AG04450 (cell line): ENCODE data around the gene NPL. TPM values are rescaled to one million over a fixed set of nuclear protein-coding genes. Genes with fewer than 3 reads are reported as not detected.

ENCODE experiments used
- CTCF ChIA-PET: fragments of 300-600, 350-600 bp; formaldehyde crosslinking; extraction: SDS; loops from one replicate; lab custom pipeline; 2022; ENCODE audit warnings: antibody characterized with exemption, inconsistent platforms; lab: Charles Lee
- POLR2A ChIA-PET: fragments of 350-600 bp; formaldehyde crosslinking; extraction: SDS; loops from one replicate; lab custom pipeline; 2021; ENCODE audit warnings: antibody characterized with exemption, inconsistent platforms; lab: Yijun Ruan, JAX
- DNase-seq: peaks from one replicate; pipeline ENCODE4 v3.0.0-alpha.2; 2011; ENCODE audit warnings: low read depth, low spot score
- H3K27ac ChIP-seq: one replicate; pipeline ENCODE4 v1.5.1; 2012; ENCODE audit warnings: low read depth, low read length, control low read depth
- H3K27me3 ChIP-seq: one replicate; pipeline ENCODE4 v1.6.0; 2012; ENCODE audit warnings: low read length; ENCODE audit not compliant: control insufficient read depth, insufficient read depth
- H3K4me3 ChIP-seq: 2 replicates; pipeline ENCODE4 v1.5.1; 2011; ENCODE audit warnings: mild to moderate bottlenecking, low read depth, low read length, control low read depth
- H3K9me3 ChIP-seq: 2 replicates; pipeline ENCODE4 v1.5.1; 2012; ENCODE audit warnings: low read length; ENCODE audit not compliant: control insufficient read depth, insufficient read depth
- polyA plus RNA-seq: library from polyadenylated mRNA; depleted of rRNA; stranded (reverse); fragments of >200 nt; gene quantifications from 2 replicates; pipeline ENCODE4 v1.2.3, GENCODE V29; 2011; rRNA removed
- TF ChIP-seq, protein P1 (sequence below): IDR thresholded peaks from 2 replicates; pipeline ENCODE4 v1.5.1; 2011; ENCODE audit warnings: low read depth, low read length, control low read depth, inconsistent platforms

Gene NPL
- polyA plus RNA-seq, 1 experiment: 0.55 TPM

- TF ChIP-seq, protein P1, sequence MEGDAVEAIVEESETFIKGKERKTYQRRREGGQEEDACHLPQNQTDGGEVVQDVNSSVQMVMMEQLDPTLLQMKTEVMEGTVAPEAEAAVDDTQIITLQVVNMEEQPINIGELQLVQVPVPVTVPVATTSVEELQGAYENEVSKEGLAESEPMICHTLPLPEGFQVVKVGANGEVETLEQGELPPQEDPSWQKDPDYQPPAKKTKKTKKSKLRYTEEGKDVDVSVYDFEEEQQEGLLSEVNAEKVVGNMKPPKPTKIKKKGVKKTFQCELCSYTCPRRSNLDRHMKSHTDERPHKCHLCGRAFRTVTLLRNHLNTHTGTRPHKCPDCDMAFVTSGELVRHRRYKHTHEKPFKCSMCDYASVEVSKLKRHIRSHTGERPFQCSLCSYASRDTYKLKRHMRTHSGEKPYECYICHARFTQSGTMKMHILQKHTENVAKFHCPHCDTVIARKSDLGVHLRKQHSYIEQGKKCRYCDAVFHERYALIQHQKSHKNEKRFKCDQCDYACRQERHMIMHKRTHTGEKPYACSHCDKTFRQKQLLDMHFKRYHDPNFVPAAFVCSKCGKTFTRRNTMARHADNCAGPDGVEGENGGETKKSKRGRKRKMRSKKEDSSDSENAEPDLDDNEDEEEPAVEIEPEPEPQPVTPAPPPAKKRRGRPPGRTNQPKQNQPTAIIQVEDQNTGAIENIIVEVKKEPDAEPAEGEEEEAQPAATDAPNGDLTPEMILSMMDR: no peak
- no peak for DNase-seq
- no peak overlapping the region for H3K4me3 ChIP-seq
- H3K9me3 ChIP-seq: no peaks in the 10 kb centered on the region
- H3K27me3 ChIP-seq: no peaks in the 10 kb centered on the region
- ChIA-PET CTCF (interaction anchor here (1.5 kb wide), 1 partner anchor 362 kb away, joined by 3 read pairs; no protein-coding TSS in a partner anchor), POLR2A (no interaction called here)
- no peak overlapping the region for H3K27ac ChIP-seq
Observed at GRCh38 chr1:182872881-182873280, 83.3 kb downstream of the NPL start.

GRCh38 chr1:182875889-182876288 is 86.3 kb downstream of the NPL start:
- Histone ChIP-seq H3K27ac (no peak overlapping the region), H3K27me3 (no peaks in the 10 kb centered on the region), H3K9me3 (no peaks in the 10 kb centered on the region), H3K4me3 (no peak overlapping the region)
- ChIA-PET CTCF (interaction anchor here (0.6 kb wide), 1 partner anchor 609 kb away, joined by 3 read pairs; no protein-coding TSS in a partner anchor), POLR2A (no interaction called here)
- TF ChIP-seq, protein P1: no peak
- no peak for DNase-seq

- Histone ChIP-seq H3K9me3 (no peaks in the 10 kb centered on the region), H3K4me3 (no peak overlapping the region), H3K27ac (no peak overlapping the region), H3K27me3 (no peaks in the 10 kb centered on the region)
- DNase-seq: no peak
- TF ChIP-seq, protein P1: no peak
- POLR2A ChIA-PET: no interaction called here
- CTCF ChIA-PET: no interaction called here
Observed at GRCh38 chr1:182877331-182877730, 87.8 kb downstream of the NPL start.

DNA sequence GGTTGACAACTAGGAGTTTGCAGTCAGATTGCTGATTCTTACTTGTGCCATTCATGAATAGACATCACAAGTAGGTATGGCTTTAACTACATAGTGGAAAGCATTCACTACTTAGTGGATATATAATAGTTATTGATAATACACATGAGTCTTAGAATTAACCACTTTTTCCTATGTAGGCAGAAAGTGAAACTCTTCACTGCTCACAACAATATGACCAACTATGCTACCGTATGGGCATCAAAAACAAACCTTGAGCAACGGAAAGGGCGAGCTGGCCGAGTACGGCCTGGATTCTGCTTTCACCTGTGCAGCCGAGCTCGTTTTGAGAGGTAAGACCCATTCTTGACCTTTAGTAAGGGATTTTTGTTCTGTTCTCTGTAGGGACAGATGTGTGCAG is 88.3 kb downstream of the NPL start:
- Histone ChIP-seq H3K27ac (no peak overlapping the region), H3K9me3 (no peaks in the 10 kb centered on the region), H3K4me3 (no peak overlapping the region), H3K27me3 (no peaks in the 10 kb centered on the region)
- TF ChIP-seq, protein P1: no peak
- POLR2A ChIA-PET: no interaction called here
- CTCF ChIA-PET: no interaction called here
- no peak for DNase-seq

Other genes with a start within 250 kb of the NPL start
- 4.9 and 6.2 TPM in 2 replicates for gene RNASEL, start 200.5 kb upstream of the NPL start, polyA plus RNA-seq
- 0.10 and 0.11 TPM in 2 replicates for gene RGS16, start 185.4 kb upstream of the NPL start, polyA plus RNA-seq
- gene RGS8, start 105.2 kb upstream of the NPL start, polyA plus RNA-seq: not detected in 2 replicates
- gene DHX9, start 49.6 kb downstream of the NPL start, polyA plus RNA-seq: 159 and 191 TPM in 2 replicates
- not detected in 2 replicates for gene SHCBP1L, start 163.4 kb downstream of the NPL start, polyA plus RNA-seq
- gene LAMC1, start 233.6 kb downstream of the NPL start, polyA plus RNA-seq: 322 and 348 TPM in 2 replicates